ENCODE measurements around the gene KRTAP22-1.
A peak's percentile ranks its signal among the peaks of the same experiment; 100 is the strongest.

KRTAP22-1 gene

DNA sequence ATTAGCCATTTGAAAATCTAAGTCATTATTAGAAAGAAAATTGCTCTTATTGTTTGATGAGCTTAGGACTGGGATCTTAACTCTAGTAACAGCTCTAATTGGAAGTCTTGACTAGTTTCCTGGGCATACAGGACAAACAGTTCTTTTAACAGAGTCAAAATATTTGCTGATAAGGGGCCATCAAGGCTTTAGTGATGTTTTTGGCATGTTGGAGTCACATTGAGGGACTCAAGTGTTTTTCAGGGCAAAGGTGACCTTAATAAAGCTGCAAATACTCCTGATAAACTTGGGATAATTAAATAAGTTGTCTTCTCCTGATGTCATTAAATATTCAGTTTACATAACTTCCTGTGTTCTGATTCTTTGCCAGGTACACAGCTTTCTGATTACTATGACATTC is 33.3 kb upstream of the KRTAP22-1 start:
- TF ChIP-seq, protein P1, sequence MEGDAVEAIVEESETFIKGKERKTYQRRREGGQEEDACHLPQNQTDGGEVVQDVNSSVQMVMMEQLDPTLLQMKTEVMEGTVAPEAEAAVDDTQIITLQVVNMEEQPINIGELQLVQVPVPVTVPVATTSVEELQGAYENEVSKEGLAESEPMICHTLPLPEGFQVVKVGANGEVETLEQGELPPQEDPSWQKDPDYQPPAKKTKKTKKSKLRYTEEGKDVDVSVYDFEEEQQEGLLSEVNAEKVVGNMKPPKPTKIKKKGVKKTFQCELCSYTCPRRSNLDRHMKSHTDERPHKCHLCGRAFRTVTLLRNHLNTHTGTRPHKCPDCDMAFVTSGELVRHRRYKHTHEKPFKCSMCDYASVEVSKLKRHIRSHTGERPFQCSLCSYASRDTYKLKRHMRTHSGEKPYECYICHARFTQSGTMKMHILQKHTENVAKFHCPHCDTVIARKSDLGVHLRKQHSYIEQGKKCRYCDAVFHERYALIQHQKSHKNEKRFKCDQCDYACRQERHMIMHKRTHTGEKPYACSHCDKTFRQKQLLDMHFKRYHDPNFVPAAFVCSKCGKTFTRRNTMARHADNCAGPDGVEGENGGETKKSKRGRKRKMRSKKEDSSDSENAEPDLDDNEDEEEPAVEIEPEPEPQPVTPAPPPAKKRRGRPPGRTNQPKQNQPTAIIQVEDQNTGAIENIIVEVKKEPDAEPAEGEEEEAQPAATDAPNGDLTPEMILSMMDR (conservative IDR thresholded peaks at IDR 0.05), result no peak

DNA sequence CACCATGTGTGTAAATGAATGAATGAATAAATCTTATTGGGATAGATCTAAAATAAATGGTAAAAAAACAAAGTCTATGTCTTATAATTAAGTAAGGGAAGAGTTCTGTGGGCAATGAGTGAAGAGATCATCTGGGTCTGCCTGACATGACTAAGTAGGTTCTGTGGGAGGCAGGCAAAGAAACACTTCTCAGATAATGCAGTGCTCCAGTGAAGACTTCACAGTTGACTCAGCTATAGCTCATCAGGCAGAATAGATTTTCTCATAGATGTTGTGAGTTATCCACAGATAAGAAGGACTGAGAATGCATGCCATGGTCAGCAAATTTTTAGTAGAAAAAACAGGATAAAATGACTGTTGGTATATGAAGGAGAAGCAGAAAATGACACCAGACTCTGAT is 23.1 kb upstream of the KRTAP22-1 start:
- TF ChIP-seq, protein P1 (conservative IDR thresholded peaks at IDR 0.05), result no peak
- H3K27ac ChIP-seq, result peak overlapping the region; percentile 91

More for the DNA sequence above, 33.3 kb upstream of the KRTAP22-1 start:
- H3K27ac ChIP-seq, result peak overlapping the region; percentile 64

DNA sequence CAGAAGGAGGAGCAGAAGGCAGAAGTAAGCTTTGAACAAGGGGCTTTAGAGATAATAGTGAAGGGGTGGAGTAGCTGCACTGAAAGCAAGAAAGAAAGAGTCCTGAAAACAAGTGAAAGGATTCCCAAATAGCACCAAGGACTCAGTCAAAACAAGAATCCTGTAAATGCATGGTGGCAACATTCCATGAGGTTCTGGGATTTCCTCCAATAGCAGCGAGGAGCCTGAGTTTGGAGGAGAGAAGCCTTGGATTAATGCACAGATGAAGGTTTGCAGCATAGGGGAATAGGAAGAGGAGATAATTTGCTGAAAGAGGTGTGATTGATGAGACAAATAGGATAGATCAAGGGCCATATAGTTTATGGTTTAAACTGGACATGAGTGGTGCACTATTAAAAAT is 21.5 kb upstream of the KRTAP22-1 start:
- TF ChIP-seq, protein P1 (conservative IDR thresholded peaks at IDR 0.05), result no peak
- H3K27ac ChIP-seq, result peak overlapping the region; percentile 91

DNA sequence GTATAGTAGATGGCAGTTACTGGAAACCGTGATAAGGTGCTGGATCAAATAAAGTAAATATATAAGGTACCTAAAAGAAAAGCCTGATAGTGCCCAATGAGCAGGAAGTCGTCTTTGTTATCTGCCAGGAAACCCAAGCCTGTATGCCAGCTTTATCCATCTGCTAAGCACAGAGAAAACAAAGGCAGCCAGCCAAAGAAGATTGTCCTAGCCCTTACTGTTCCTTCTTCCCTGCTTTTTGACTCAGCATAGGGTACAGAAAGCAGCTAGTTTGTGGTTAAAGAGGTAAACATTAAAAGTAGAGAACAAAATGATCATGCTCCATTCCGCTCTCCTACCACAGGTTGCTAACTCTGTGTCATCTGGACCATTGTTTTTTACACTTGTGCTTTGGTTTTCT is 20.8 kb upstream of the KRTAP22-1 start:
- peak overlapping the region; percentile 91 for H3K27ac ChIP-seq
- TF ChIP-seq, protein P1 (conservative IDR thresholded peaks at IDR 0.05), result no peak

DNA sequence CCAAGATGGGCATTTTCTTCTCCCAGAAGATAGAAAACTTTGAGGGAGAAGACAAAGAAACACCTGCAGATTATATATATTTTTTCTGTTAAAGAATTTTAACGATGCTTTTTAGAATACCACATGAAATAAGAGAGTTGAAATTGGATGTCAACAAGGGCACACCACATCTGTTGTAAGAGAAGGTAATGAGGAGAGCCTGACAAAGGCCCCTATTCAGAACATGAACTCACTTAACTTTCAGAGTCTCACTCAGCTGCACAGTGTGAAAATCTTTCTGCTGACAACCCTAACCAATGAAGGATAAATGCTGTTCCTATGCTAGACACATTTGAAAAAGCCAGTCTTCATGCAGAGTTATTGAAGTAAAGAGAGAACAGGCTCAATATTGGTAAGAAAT is 18.0 kb upstream of the KRTAP22-1 start:
- TF ChIP-seq, protein P1 (conservative IDR thresholded peaks at IDR 0.05), result no peak

DNA sequence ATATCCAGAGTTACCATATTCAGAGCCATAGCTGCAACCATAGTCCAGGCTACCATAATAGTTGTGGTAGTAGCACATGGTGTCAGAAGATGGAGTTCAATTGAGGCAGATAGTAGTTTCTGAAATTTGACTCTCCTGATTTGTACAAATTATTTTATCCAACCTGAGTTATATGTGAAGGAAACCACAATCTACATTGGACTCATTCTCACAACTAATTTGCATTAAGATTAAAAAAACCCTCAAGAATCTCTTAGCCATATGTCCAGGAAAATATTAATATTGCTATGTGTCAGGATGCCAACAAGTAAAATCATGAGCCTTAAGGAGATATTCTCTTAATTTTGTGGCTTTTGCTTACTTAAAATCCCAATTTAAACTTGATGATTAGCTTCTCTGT is 10.6 kb upstream of the KRTAP22-1 start, which contains the start of gene KRTAP22-2:
Gene KRTAP22-2 (minus strand): TSS at position 101 of the 400 bp plus-strand sequence.
- TF ChIP-seq, protein P1 (conservative IDR thresholded peaks at IDR 0.05), result no peak
- H3K27ac ChIP-seq, result no peak within 1 kb of the TSS

More for the DNA sequence above, 18.0 kb upstream of the KRTAP22-1 start:
- no peak overlapping the region; the same call in 1 of the 2 replicates for H3K27ac ChIP-seq

DNA sequence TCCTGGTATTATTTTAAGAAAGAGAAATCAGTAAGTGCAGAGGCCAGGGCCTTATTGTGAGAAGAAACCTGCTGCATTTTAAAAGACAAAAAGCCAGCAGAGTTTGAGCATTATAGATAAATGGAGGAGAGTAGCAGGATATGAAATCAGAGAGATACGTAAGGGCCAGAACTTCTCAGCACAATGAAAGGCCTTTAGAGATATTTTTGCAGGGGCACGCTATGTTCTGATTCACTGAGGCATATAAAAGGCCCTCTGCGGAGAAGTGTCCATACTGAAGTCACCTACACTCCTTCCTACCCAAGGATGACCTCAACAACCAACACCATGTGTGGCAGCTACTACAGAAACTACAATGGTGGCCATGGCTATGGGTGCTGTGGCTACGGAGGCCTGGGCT is 8.7 kb upstream of the KRTAP22-1 start, which contains the start of gene KRTAP6-3:
Gene KRTAP6-3 (plus strand): TSS at position 301 of the 400 bp plus-strand sequence. CDS start 6 bp downstream, at position 307.
- TF ChIP-seq, protein P1 (conservative IDR thresholded peaks at IDR 0.05), result no peak
- no peak within 1 kb of the TSS for H3K27ac ChIP-seq
